GM23338 (cell line): ENCODE data around the gene EFS. TPM values are rescaled to one million over a fixed set of nuclear protein-coding genes. Genes with fewer than 3 reads are reported as not detected.

Experiments
- ATAC-seq: fragments of 200-7000 bp; cut with Tn5 transposase; 3 replicates; pipeline ENCODE4 v1.9.1; 2020
- DNase-seq: peaks from one replicate; pipeline ENCODE4 v3.0.0-alpha.2; 2015; ENCODE audit warnings: low spot score
- H2AFZ ChIP-seq: fragments of 200-600 bp; sonication (generic); 2 replicates; pipeline ENCODE4 v1.8.0; 2016; ENCODE audit warnings: antibody characterized with exemption, mild to moderate bottlenecking, moderate library complexity
- H3F3A ChIP-seq: fragments of 200-600 bp; sonication (generic); replicated peaks from 2 replicates; pipeline ENCODE4 v1.8.0; 2017; ENCODE audit warnings: antibody characterized with exemption, mixed run types, low read depth
- H3K27ac ChIP-seq: fragments of 200-600 bp; sonication (generic); 2 replicates; pipeline ENCODE4 v1.6.1; 2016; ENCODE audit warnings: low read depth
- H3K27me3 ChIP-seq: fragments of 200-600 bp; sonication (generic); 2 replicates; pipeline ENCODE4 v1.8.0; 2016; ENCODE audit warnings: mild to moderate bottlenecking, mixed run types, moderate library complexity; ENCODE audit not compliant: insufficient read depth
- H3K36me3 ChIP-seq: fragments of 200-600 bp; sonication (generic); 2 replicates; pipeline ENCODE4 v1.8.0; 2016; ENCODE audit warnings: mild to moderate bottlenecking; ENCODE audit not compliant: insufficient read depth
- H3K4me1 ChIP-seq: fragments of 200-600 bp; sonication (generic); 2 replicates; pipeline ENCODE4 v1.8.0; 2016; ENCODE audit warnings: mild to moderate bottlenecking, moderate library complexity; ENCODE audit not compliant: insufficient read depth
- H3K4me2 ChIP-seq: fragments of 200-600 bp; sonication (generic); 2 replicates; pipeline ENCODE4 v1.7.1; 2017; ENCODE audit warnings: mixed run types
- H3K4me3 ChIP-seq: fragments of 200-600 bp; sonication (generic); 2 replicates; pipeline ENCODE4 v1.6.1; 2016; ENCODE audit warnings: mixed run types
- H3K79me2 ChIP-seq: fragments of 200-600 bp; sonication (generic); replicated peaks from 2 replicates; pipeline ENCODE4 v1.8.0; 2017; ENCODE audit warnings: mild to moderate bottlenecking; ENCODE audit not compliant: insufficient read depth
- H3K9me2 ChIP-seq: fragments of 200-600 bp; sonication (generic); 2 replicates; pipeline ENCODE4 v1.8.0; 2017; ENCODE audit not compliant: insufficient read depth
- H4K20me1 ChIP-seq: fragments of 200-600 bp; sonication (generic); replicated peaks from 2 replicates; pipeline ENCODE4 v1.8.0; 2017; ENCODE audit warnings: mild to moderate bottlenecking; ENCODE audit not compliant: insufficient read depth
- H3K27ac Mint-ChIP-seq: 2 replicates; pipeline ENCODE4 v1.8.0; 2020; ENCODE audit warnings: inconsistent platforms, mild to moderate bottlenecking, moderate library complexity, mixed read lengths
- H3K27me3 Mint-ChIP-seq: 3 replicates; pipeline ENCODE4 v1.8.0; 2022; ENCODE audit warnings: low read depth, mild to moderate bottlenecking, moderate library complexity, mixed read lengths, inconsistent platforms; ENCODE audit not compliant: insufficient read depth, poor library complexity
- H3K36me3 Mint-ChIP-seq: 3 replicates; pipeline ENCODE4 v1.8.0; 2021; ENCODE audit warnings: low read depth, mild to moderate bottlenecking, inconsistent platforms, moderate library complexity, mixed read lengths
- H3K4me1 Mint-ChIP-seq: 3 replicates; pipeline ENCODE4 v1.8.0; 2020; ENCODE audit warnings: mild to moderate bottlenecking, inconsistent platforms, mixed read lengths
- H3K4me3 Mint-ChIP-seq: 3 replicates; pipeline ENCODE4 v1.8.0; 2021; ENCODE audit warnings: moderate library complexity, mild to moderate bottlenecking, inconsistent platforms, mixed read lengths
- H3K9me3 Mint-ChIP-seq: 3 replicates; pipeline ENCODE4 v1.8.0; 2020; ENCODE audit warnings: moderate library complexity, mild to moderate bottlenecking, inconsistent platforms, mixed read lengths
- ETS1 ChIP-seq: IDR thresholded peaks from 2 replicates; pipeline ENCODE4 v1.6.1; 2016; ENCODE audit warnings: antibody characterized with exemption
- EZH2 ChIP-seq: fragments of 200-600 bp; sonication (generic); IDR thresholded peaks from one replicate; pipeline ENCODE4 v1.8.0; 2017; ENCODE audit warnings: antibody characterized with exemption, mild to moderate bottlenecking, low read depth; ENCODE audit not compliant: unreplicated experiment
- EZH2phosphoT487 ChIP-seq: fragments of 200-600 bp; sonication (generic); IDR thresholded peaks from one replicate; pipeline ENCODE4 v1.8.1; 2018; ENCODE audit warnings: antibody characterized with exemption; ENCODE audit not compliant: unreplicated experiment
- POLR2AphosphoS5 ChIP-seq: IDR thresholded peaks from 2 replicates; pipeline ENCODE4 v1.6.1; 2016; ENCODE audit warnings: antibody characterized with exemption, low read depth
- ZNF331 ChIP-seq: fragments of 250-450 bp; sonication (Bioruptor Pico); IDR thresholded peaks from 2 replicates; pipeline ENCODE4 v1.5.0; 2020; ENCODE audit warnings: low read depth, mild to moderate bottlenecking, moderate library complexity
- ZNF462 ChIP-seq: fragments of 250-450 bp; sonication (Bioruptor Pico); IDR thresholded peaks from 2 replicates; pipeline ENCODE4 v1.5.0; 2020; ENCODE audit warnings: mild to moderate bottlenecking, moderate library complexity
- polyA plus RNA-seq: library from polyadenylated mRNA; unstranded; fragments of >200 nt; fragmentation: Nextera tagmentation; extraction: Ambion mirVana; gene quantifications from 2 replicates; pipeline ENCODE4 v1.2.1, GENCODE V29; 2016
- total RNA-seq: library from RNA; depleted of rRNA; stranded (reverse); fragments of >200 nt; shearing (Covaris generic); gene quantifications from 2 replicates; pipeline ENCODE4 v1.2.3, GENCODE V29; 2014

Gene EFS
- total and polyA plus RNA-seq, 2 experiments from 2014 or later = 5.1 to 18.9 TPM

GRCh38 chr14:23387916-23388882, 23.2 kb upstream of the EFS start (continued):
- TF ChIP-seq ZNF462 (CRISPR knock-in tag) = no peak
- TF ChIP-seq EZH2 = no peak
- TF ChIP-seq ZNF331 (CRISPR knock-in tag) = no peak

GRCh38 chr14:23386999-23387398, 22.0 kb upstream of the EFS start:
- H3K4me3 ChIP-seq = no peak overlapping the region
- no peaks in the 10 kb centered on the region; the same call in 1 of the 2 replicates for H3K4me1 ChIP-seq
- Mint-ChIP-seq H3K9me3 (no peaks in the 10 kb centered on the region; the same call in 1 of the 3 replicates), H3K27ac (no peak overlapping the region), H3K36me3 (no peaks in the 10 kb centered on the region; the same call in 2 of the 3 replicates), H3K27me3 (peaks cover 10% of the 10 kb centered on the region), H3K4me3 (no peak overlapping the region), H3K4me1 (peaks cover 10% of the 10 kb centered on the region)
- H3F3A ChIP-seq = no peaks in the 10 kb centered on the region
- ATAC-seq = no peak
- no peak overlapping the region for H3K4me2 ChIP-seq
- H4K20me1 ChIP-seq = no peaks in the 10 kb centered on the region
- H3K27ac ChIP-seq = no peak overlapping the region
- no peak for DNase-seq
- peaks cover 9% of the 10 kb centered on the region; the same call in 1 of the 2 replicates for H3K9me2 ChIP-seq
- H2AFZ ChIP-seq = no peak overlapping the region
- H3K27me3 ChIP-seq = no peaks in the 10 kb centered on the region
- no peaks in the 10 kb centered on the region for H3K36me3 ChIP-seq
- H3K79me2 ChIP-seq = no peaks in the 10 kb centered on the region
- no peak for TF ChIP-seq ZNF331 (CRISPR knock-in tag)
- no peak for TF ChIP-seq POLR2AphosphoS5
- TF ChIP-seq ETS1 = no peak
- TF ChIP-seq ZNF462 (CRISPR knock-in tag) = no peak
- TF ChIP-seq EZH2 = no peak
- TF ChIP-seq EZH2phosphoT487 = no peak
